Esophagus mucosa (tissue), 1 donor: Measurements from ENCODE around the gene STEAP1. TPM values are rescaled to one million over a fixed set of nuclear protein-coding genes. Genes with fewer than 3 reads are reported as not detected.
"Not testable (repeated sequence)": the region's sequence is repeated elsewhere in the genome, so short reads cannot be mapped to it uniquely, and the experiment has no call there.

ENCODE experiments used
- ATAC-seq: fragments of 200-7000 bp; cut with Tn5 transposase; one replicate; pipeline ENCODE4 v1.9.1; 2020
- total RNA-seq: library from RNA; stranded (reverse); gene quantifications from one replicate; pipeline ENCODE4 v1.2.4, GENCODE V29; 2023
- donor health status: DM: yes; HTN: yes; CAD: no.

The STEAP1 gene
- total RNA-seq, 1 donor from 2014 or later, result 8.8 TPM

- no peak for ATAC-seq
Measured at GRCh38 chr7:90173127-90173844, 19.0 kb downstream of the STEAP1 start.

GRCh38 chr7:90175667-90176066 lies 21.4 kb downstream of the STEAP1 start:
- ATAC-seq, result no peak

- no peak for ATAC-seq
Measured at GRCh38 chr7:90176195-90176594, 21.9 kb downstream of the STEAP1 start.

- ATAC-seq, result no peak
Measured at GRCh38 chr7:90178166-90178565, 23.9 kb downstream of the STEAP1 start.

- ATAC-seq, result peak; percentile 87
Measured at GRCh38 chr7:90178679-90179278, 24.5 kb downstream of the STEAP1 start.

- no peak for ATAC-seq
Measured at GRCh38 chr7:90180011-90180585, 25.8 kb downstream of the STEAP1 start.

- ATAC-seq, result no peak
Measured at GRCh38 chr7:90180649-90181048, 26.4 kb downstream of the STEAP1 start.

- ATAC-seq, result no peak
Measured at GRCh38 chr7:90181485-90181884, 27.2 kb downstream of the STEAP1 start.

- not testable (repeated sequence) for ATAC-seq
Measured at GRCh38 chr7:90186290-90186689, 32.0 kb downstream of the STEAP1 start.

- ATAC-seq, result no peak
Measured at GRCh38 chr7:90187507-90188050, 33.3 kb downstream of the STEAP1 start.

- no peak for ATAC-seq
Measured at GRCh38 chr7:90188281-90188680, 34.0 kb downstream of the STEAP1 start.

- ATAC-seq, result no peak
Measured at GRCh38 chr7:90190995-90191394, 36.7 kb downstream of the STEAP1 start.

GRCh38 chr7:90191648-90192047 lies 37.4 kb downstream of the STEAP1 start:
- ATAC-seq, result no peak

- no peak for ATAC-seq
Measured at GRCh38 chr7:90192876-90193750, 38.8 kb downstream of the STEAP1 start.

GRCh38 chr7:90194911-90195809 lies 40.9 kb downstream of the STEAP1 start:
- no peak for ATAC-seq

- no peak for ATAC-seq
Measured at GRCh38 chr7:90201500-90202195, 47.4 kb downstream of the STEAP1 start.

- ATAC-seq, result no peak
Measured at GRCh38 chr7:90207956-90208355, 53.7 kb downstream of the STEAP1 start.

GRCh38 chr7:90209776-90210175 lies 55.5 kb downstream of the STEAP1 start:
- no peak for ATAC-seq

GRCh38 chr7:90210475-90210874 lies 56.2 kb downstream of the STEAP1 start:
- ATAC-seq, result no peak

- ATAC-seq, result no peak
Measured at GRCh38 chr7:90210981-90211380, 56.7 kb downstream of the STEAP1 start.
